SU-DHL-6 (cell line): ENCODE data around the gene LAMC3.

ENCODE experiments used
- H2AFZ ChIP-seq: fragments of 200-600 bp; sonication (generic); 2 replicates; pipeline ENCODE4 v1.6.1; 2014; ENCODE audit warnings: low read depth, mild to moderate bottlenecking, moderate library complexity, mixed read lengths, antibody characterized with exemption, low read length; ENCODE audit not compliant: severe bottlenecking
- H3F3A ChIP-seq: fragments of 200-600 bp; shearing (Covaris generic); 2 replicates; pipeline ENCODE4 v1.6.0; 2016; ENCODE audit warnings: antibody characterized with exemption, mild to moderate bottlenecking; ENCODE audit not compliant: insufficient read depth
- H3K27ac ChIP-seq: fragments of 200-600 bp; sonication (generic); 2 replicates; pipeline ENCODE4 v1.5.1; 2016; ENCODE audit warnings: low read depth, mild to moderate bottlenecking, low read length, moderate library complexity, mixed read lengths
- H3K27me3 ChIP-seq: fragments of 200-600 bp; sonication (generic), shearing (Covaris generic); 2 replicates; pipeline ENCODE4 v1.6.0; 2014; ENCODE audit warnings: mild to moderate bottlenecking, low read length
- H3K36me3 ChIP-seq: fragments of 200-600 bp; sonication (generic); 2 replicates; pipeline ENCODE4 v1.6.1; 2014; ENCODE audit warnings: mild to moderate bottlenecking, low read length, mixed read lengths
- H3K4me2 ChIP-seq: fragments of 300-600, 200-600 bp; shearing (Covaris generic), sonication (generic); 2 replicates; pipeline ENCODE4 v1.6.0; 2014; ENCODE audit warnings: low read length, low read depth, mild to moderate bottlenecking; ENCODE audit not compliant: poor library complexity, severe bottlenecking
- H3K4me3 ChIP-seq: fragments of 200-600 bp; sonication (generic); 2 replicates; pipeline ENCODE4 v1.5.1; 2014; ENCODE audit warnings: antibody characterized with exemption, low read length, mild to moderate bottlenecking, mixed read lengths; ENCODE audit not compliant: insufficient read depth, poor library complexity, severe bottlenecking
- H3K79me2 ChIP-seq: fragments of 200-600 bp; sonication (generic); 2 replicates; pipeline ENCODE4 v1.6.1; 2014; ENCODE audit warnings: mild to moderate bottlenecking, low read length, moderate library complexity; ENCODE audit not compliant: insufficient read depth
- H3K9ac ChIP-seq: fragments of 200-600 bp; sonication (generic); 2 replicates; pipeline ENCODE4 v1.7.0; 2014; ENCODE audit warnings: mild to moderate bottlenecking, low read length
- H3K9me2 ChIP-seq: fragments of 200-600 bp; sonication (generic); replicated peaks from 2 replicates; pipeline ENCODE4 v1.6.1; 2014; ENCODE audit warnings: low read length; ENCODE audit not compliant: insufficient read depth
- H3K9me3 ChIP-seq: fragments of 200-600 bp; sonication (generic); 2 replicates; pipeline ENCODE4 v1.6.1; 2014; ENCODE audit warnings: low read length, mixed read lengths; ENCODE audit not compliant: insufficient read depth
- H4K20me1 ChIP-seq: fragments of 200-600 bp; sonication (generic); 2 replicates; pipeline ENCODE4 v1.6.1; 2014; ENCODE audit warnings: low read depth, mild to moderate bottlenecking, antibody characterized with exemption, low read length, moderate library complexity, mixed read lengths
- EZH2phosphoT487 ChIP-seq: fragments of 200-600 bp; sonication (generic), shearing (Covaris generic); conservative IDR thresholded peaks from 2 replicates; pipeline ENCODE4 v1.6.1; 2018; ENCODE audit warnings: mild to moderate bottlenecking, antibody characterized with exemption, low read length, moderate library complexity, mixed read lengths
- TF ChIP-seq, protein P1 (sequence below): fragments of 200-600 bp; sonication (generic); IDR thresholded peaks from one replicate; pipeline ENCODE4 v1.5.1; 2017; ENCODE audit warnings: antibody characterized with exemption, mild to moderate bottlenecking, low read length, moderate library complexity; ENCODE audit not compliant: insufficient read depth, poor library complexity, severe bottlenecking

LAMC3 gene

DNA sequence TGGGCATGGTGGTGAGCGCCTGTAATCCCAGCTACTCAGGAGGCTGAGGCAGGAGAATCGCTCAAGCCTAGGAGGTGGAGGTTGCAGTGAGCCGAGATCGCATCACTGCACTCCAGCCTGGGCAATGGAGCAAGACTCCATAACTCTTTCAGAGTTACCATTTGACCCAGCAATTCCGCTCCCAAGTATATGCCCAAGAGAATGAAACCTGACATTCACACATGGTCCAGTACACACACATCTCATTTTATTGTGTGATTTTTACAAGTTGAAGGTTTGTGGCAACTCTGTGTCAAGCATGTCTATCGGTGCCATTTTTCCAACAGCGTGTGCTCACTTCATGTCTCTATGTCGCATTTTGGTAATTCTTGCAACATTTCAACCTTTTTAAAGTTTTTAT lies 45.1 kb upstream of the LAMC3 start:
- no peaks in the 10 kb centered on the region for H3K9me2 ChIP-seq
- H3K27me3 ChIP-seq: no peaks in the 10 kb centered on the region
- H3K36me3 ChIP-seq: no peaks in the 10 kb centered on the region
- H3K79me2 ChIP-seq: no peaks in the 10 kb centered on the region
- H3K9ac ChIP-seq: no peak overlapping the region
- H3K27ac ChIP-seq: no peak overlapping the region
- peaks cover 3% of the 10 kb centered on the region; the same call in 1 of the 2 replicates for H3K9me3 ChIP-seq
- H4K20me1 ChIP-seq: no peaks in the 10 kb centered on the region
- H2AFZ ChIP-seq: no peak overlapping the region
- H3K4me3 ChIP-seq: no peak overlapping the region
- TF ChIP-seq, protein P1, sequence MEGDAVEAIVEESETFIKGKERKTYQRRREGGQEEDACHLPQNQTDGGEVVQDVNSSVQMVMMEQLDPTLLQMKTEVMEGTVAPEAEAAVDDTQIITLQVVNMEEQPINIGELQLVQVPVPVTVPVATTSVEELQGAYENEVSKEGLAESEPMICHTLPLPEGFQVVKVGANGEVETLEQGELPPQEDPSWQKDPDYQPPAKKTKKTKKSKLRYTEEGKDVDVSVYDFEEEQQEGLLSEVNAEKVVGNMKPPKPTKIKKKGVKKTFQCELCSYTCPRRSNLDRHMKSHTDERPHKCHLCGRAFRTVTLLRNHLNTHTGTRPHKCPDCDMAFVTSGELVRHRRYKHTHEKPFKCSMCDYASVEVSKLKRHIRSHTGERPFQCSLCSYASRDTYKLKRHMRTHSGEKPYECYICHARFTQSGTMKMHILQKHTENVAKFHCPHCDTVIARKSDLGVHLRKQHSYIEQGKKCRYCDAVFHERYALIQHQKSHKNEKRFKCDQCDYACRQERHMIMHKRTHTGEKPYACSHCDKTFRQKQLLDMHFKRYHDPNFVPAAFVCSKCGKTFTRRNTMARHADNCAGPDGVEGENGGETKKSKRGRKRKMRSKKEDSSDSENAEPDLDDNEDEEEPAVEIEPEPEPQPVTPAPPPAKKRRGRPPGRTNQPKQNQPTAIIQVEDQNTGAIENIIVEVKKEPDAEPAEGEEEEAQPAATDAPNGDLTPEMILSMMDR: no peak
- no peak for TF ChIP-seq EZH2phosphoT487
- no peaks in the 10 kb centered on the region for H3F3A ChIP-seq
- no peak overlapping the region for H3K4me2 ChIP-seq

DNA sequence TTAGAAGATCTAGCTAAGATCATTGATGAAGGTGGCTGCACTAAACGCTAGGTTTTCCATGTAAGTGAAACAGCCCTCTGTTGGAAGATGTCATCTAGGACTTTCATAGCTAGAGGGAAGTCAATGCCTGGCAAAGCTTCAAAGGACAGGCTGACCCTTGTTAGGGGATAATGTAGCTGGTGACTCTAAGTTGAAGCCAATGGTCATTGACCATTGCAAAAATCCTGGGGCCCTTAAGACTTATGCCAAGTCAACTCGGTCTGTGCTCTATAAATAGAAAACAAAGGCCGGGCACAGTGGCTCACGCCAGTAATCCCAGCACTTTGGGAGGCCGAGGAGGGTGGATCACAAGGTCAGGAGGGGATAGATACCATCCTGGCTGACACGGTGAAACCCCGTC lies 43.3 kb upstream of the LAMC3 start:
- Histone ChIP-seq H3K9me2 (no peaks in the 10 kb centered on the region), H2AFZ (no peak overlapping the region), H3K4me2 (no peak overlapping the region), H4K20me1 (no peaks in the 10 kb centered on the region), H3K9me3 (no peaks in the 10 kb centered on the region), H3K79me2 (no peaks in the 10 kb centered on the region), H3K9ac (no peak overlapping the region), H3K27me3 (no peaks in the 10 kb centered on the region), H3K4me3 (no peak overlapping the region), H3K36me3 (no peaks in the 10 kb centered on the region), H3F3A (no peaks in the 10 kb centered on the region), H3K27ac (no peak overlapping the region)
- TF ChIP-seq, protein P1: no peak
- TF ChIP-seq EZH2phosphoT487: no peak

DNA sequence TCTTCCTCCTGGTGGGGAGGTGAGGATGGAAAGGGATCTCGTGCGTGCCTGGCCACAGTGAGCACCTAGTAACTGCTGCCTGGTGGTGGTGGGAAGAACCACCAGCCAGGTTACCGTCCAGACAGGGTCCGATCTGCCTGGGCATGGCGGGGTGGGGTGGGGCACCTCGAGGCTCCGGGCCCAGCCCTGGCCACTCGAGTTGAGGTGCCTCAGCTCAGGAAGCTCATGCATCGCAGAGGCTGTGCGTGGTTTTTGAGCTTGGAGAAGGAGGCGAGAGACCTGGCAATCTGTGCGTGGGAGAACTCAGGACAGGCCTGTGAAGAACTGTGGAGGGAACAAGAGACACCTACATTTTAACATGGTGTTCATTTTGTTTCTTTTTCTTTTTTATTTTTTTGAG lies 38.9 kb upstream of the LAMC3 start:
- Histone ChIP-seq H3K36me3 (no peaks in the 10 kb centered on the region), H3K27me3 (no peaks in the 10 kb centered on the region), H3K9ac (no peak overlapping the region)

More for the DNA sequence above, 38.9 kb upstream of the LAMC3 start:
- no peaks in the 10 kb centered on the region for H3K9me2 ChIP-seq
- H3K27ac ChIP-seq: no peak overlapping the region
- no peaks in the 10 kb centered on the region for H3K9me3 ChIP-seq
- H2AFZ ChIP-seq: no peak overlapping the region
- H3K4me3 ChIP-seq: no peak overlapping the region
- no peak overlapping the region for H3K4me2 ChIP-seq
- no peaks in the 10 kb centered on the region for H3K79me2 ChIP-seq
- TF ChIP-seq, protein P1: no peak
- TF ChIP-seq EZH2phosphoT487: no peak
- H4K20me1 ChIP-seq: no peaks in the 10 kb centered on the region
- no peaks in the 10 kb centered on the region for H3F3A ChIP-seq
